ENCODE results near the gene TBC1D3H. TPM values are rescaled to one million over a fixed set of nuclear protein-coding genes. Genes with fewer than 3 reads are reported as not detected.
"Not testable (repeated sequence)": the region's sequence is repeated elsewhere in the genome, so short reads cannot be mapped to it uniquely, and the experiment has no call there.

TBC1D3H gene
- total and polyA plus RNA-seq, 2 of the 8 experiments (the other 6 are each of a cell fraction or from before 2014, with no cell fraction given), result not detected

- DNase-seq (ENCODE audit: low read depth in 1 of 2, low spot score in 2 of 2); H3K79me2 ChIP-seq (ENCODE audit: control insufficient read depth in 1 of 2, insufficient read depth in 2 of 2, low read length in 2 of 2); H3K4ac ChIP-seq (replicated peaks; ENCODE audit: insufficient read length, low read depth, low read length); H2BK12ac ChIP-seq (ENCODE audit: low read depth, low read length); H2BK120ac ChIP-seq (replicated peaks; ENCODE audit: low read depth, low read length); CTCF ChIA-PET (ENCODE audit: partially characterized antibody); H3K36me3 ChIP-seq (ENCODE audit: control insufficient read depth in 2 of 4, insufficient read depth in 4 of 4, low read length in 3 of 4); H4K8ac ChIP-seq (ENCODE audit: extremely low read depth, insufficient read depth, low read length); H2AFZ ChIP-seq (ENCODE audit: low read length); H3K9ac ChIP-seq (replicated peaks in 1 of 4; ENCODE audit: extremely low read depth in 1 of 4, low read depth in 3 of 4, low read length in 3 of 4); H4K91ac ChIP-seq (replicated peaks; ENCODE audit: insufficient read length, low read length); H4K20me1 ChIP-seq (replicated peaks in 1 of 2; ENCODE audit: control insufficient read depth in 1 of 2, insufficient read depth in 2 of 2, low read length in 2 of 2); H3K79me1 ChIP-seq (ENCODE audit: low read depth, low read length); H3K27ac ChIP-seq (ENCODE audit: low read depth, low read length); H3K23ac ChIP-seq (ENCODE audit: insufficient read length); H3K14ac ChIP-seq (ENCODE audit: insufficient read length); H2BK5ac ChIP-seq (ENCODE audit: low read depth, low read length); H3K9me3 ChIP-seq (ENCODE audit: insufficient read depth in 2 of 2, low read depth in 1 of 2, low read length in 1 of 2); H4K5ac ChIP-seq (ENCODE audit: insufficient read length, low read depth, low read length); H3K18ac ChIP-seq (ENCODE audit: extremely low read depth, low read length); H2AK5ac ChIP-seq (ENCODE audit: low read depth, low read length); H3K4me1 ChIP-seq (replicated peaks in 1 of 4; ENCODE audit: control insufficient read depth in 3 of 4, insufficient read depth in 4 of 4, low read length in 3 of 4); FAIRE-seq; H3K23me2 ChIP-seq (ENCODE audit: low read depth, low read length); H3K27me3 ChIP-seq (replicated peaks in 1 of 4; ENCODE audit: control insufficient read depth in 3 of 4, extremely low read depth in 1 of 4, insufficient read depth in 3 of 4, low read length in 3 of 4); POLR2A ChIA-PET (ENCODE audit: partially characterized antibody); H3K56ac ChIP-seq (replicated peaks; ENCODE audit: insufficient read length, low read depth, low read length); H2BK20ac ChIP-seq (ENCODE audit: low read length); H2BK15ac ChIP-seq (ENCODE audit: low read length); H3K4me2 ChIP-seq (ENCODE audit: insufficient read depth in 1 of 2, low read depth in 2 of 2, low read length in 2 of 2); H3K4me3 ChIP-seq (ENCODE audit: extremely low read depth in 1 of 4, insufficient read depth in 2 of 4, low read depth in 3 of 4, low read length in 4 of 4): not testable (repeated sequence)
- 80% methylated on average over 1 of the region's 9 CpGs; no CpG with 5 or more reads in 1 of the 2 experiments for WGBS, 2 experiments (ENCODE audit: extremely low coverage in 1 of 2, insufficient coverage in 1 of 2, insufficient read length in 1 of 2, insufficient replicate concordance in 2 of 2, low coverage in 1 of 2, low lambda C conversion rate in 2 of 2, missing lambda C conversion rate in 1 of 2)
Observed at GRCh38 chr17:36390943-36391645, 2.9 kb upstream of the TBC1D3H start.

- H3K4me1 ChIP-seq (replicated peaks in 1 of 4; ENCODE audit: control insufficient read depth in 3 of 4, insufficient read depth in 4 of 4, low read length in 3 of 4); POLR2A ChIA-PET (ENCODE audit: partially characterized antibody); H3K4me3 ChIP-seq (ENCODE audit: extremely low read depth in 1 of 4, insufficient read depth in 2 of 4, low read depth in 3 of 4, low read length in 4 of 4); H2BK120ac ChIP-seq (replicated peaks; ENCODE audit: low read depth, low read length); H4K20me1 ChIP-seq (replicated peaks in 1 of 2; ENCODE audit: control insufficient read depth in 1 of 2, insufficient read depth in 2 of 2, low read length in 2 of 2); H3K18ac ChIP-seq (ENCODE audit: extremely low read depth, low read length); H2AFZ ChIP-seq (ENCODE audit: low read length); H3K56ac ChIP-seq (replicated peaks; ENCODE audit: insufficient read length, low read depth, low read length); DNase-seq (ENCODE audit: low read depth in 1 of 2, low spot score in 2 of 2); H4K5ac ChIP-seq (ENCODE audit: insufficient read length, low read depth, low read length); H3K27me3 ChIP-seq (replicated peaks in 1 of 4; ENCODE audit: control insufficient read depth in 3 of 4, extremely low read depth in 1 of 4, insufficient read depth in 3 of 4, low read length in 3 of 4); H4K91ac ChIP-seq (replicated peaks; ENCODE audit: insufficient read length, low read length); H2BK12ac ChIP-seq (ENCODE audit: low read depth, low read length); H3K14ac ChIP-seq (ENCODE audit: insufficient read length); CTCF ChIA-PET (ENCODE audit: partially characterized antibody); H2AK5ac ChIP-seq (ENCODE audit: low read depth, low read length); H3K4ac ChIP-seq (replicated peaks; ENCODE audit: insufficient read length, low read depth, low read length); H2BK15ac ChIP-seq (ENCODE audit: low read length); H2BK20ac ChIP-seq (ENCODE audit: low read length); H4K8ac ChIP-seq (ENCODE audit: extremely low read depth, insufficient read depth, low read length); H2BK5ac ChIP-seq (ENCODE audit: low read depth, low read length); H3K23me2 ChIP-seq (ENCODE audit: low read depth, low read length); H3K23ac ChIP-seq (ENCODE audit: insufficient read length); H3K9me3 ChIP-seq (ENCODE audit: insufficient read depth in 2 of 2, low read depth in 1 of 2, low read length in 1 of 2); H3K79me1 ChIP-seq (ENCODE audit: low read depth, low read length); H3K9ac ChIP-seq (replicated peaks in 1 of 4; ENCODE audit: extremely low read depth in 1 of 4, low read depth in 3 of 4, low read length in 3 of 4); H3K27ac ChIP-seq (ENCODE audit: low read depth, low read length); H3K36me3 ChIP-seq (ENCODE audit: control insufficient read depth in 2 of 4, insufficient read depth in 4 of 4, low read length in 3 of 4); H3K4me2 ChIP-seq (ENCODE audit: insufficient read depth in 1 of 2, low read depth in 2 of 2, low read length in 2 of 2); H3K79me2 ChIP-seq (ENCODE audit: control insufficient read depth in 1 of 2, insufficient read depth in 2 of 2, low read length in 2 of 2); FAIRE-seq: not testable (repeated sequence)
- 100% methylated on average over 2 of the region's 7 CpGs; no CpG with 5 or more reads in 1 of the 2 experiments for WGBS, 2 experiments (ENCODE audit: extremely low coverage in 1 of 2, insufficient coverage in 1 of 2, insufficient read length in 1 of 2, insufficient replicate concordance in 2 of 2, low coverage in 1 of 2, low lambda C conversion rate in 2 of 2, missing lambda C conversion rate in 1 of 2)
Observed at GRCh38 chr17:36375938-36376337, 12.3 kb downstream of the TBC1D3H start.
